Caco-2 (cell line): ENCODE results near the gene SRSF10. TPM values are rescaled to one million over a fixed set of nuclear protein-coding genes. Genes with fewer than 3 reads are reported as not detected.
A peak's percentile ranks its signal among the peaks of the same experiment; 100 is the strongest.

Experiments
- BruUV-seq: library from RNA; stranded (reverse); fragments of 400-500 nt; replicated peaks from 2 replicates; lab custom pipeline; 2021; lab: Mats Ljungman, UMichigan
- CTCF ChIA-PET: fragments of 300-600 bp; sonication (Branson Sonifier 250); formaldehyde crosslinking; loops from one replicate; lab custom pipeline; 2022; ENCODE audit warnings: antibody characterized with exemption; lab: Charles Lee
- POLR2A ChIA-PET: fragments of 300-600 bp; sonication (Branson Sonifier 250); formaldehyde crosslinking; loops from one replicate; lab custom pipeline; 2022; ENCODE audit warnings: antibody characterized with exemption; lab: Charles Lee
- DNase-seq, 2 experiments: peaks; one replicate each; pipeline versions ENCODE4 v3.0.0 to v3.0.0-alpha.2; 2020 to 2022
- H3K27me3 ChIP-seq: replicated peaks from 2 replicates; pipeline ENCODE4 v1.6.0; 2011; ENCODE audit warnings: low read length; ENCODE audit not compliant: control insufficient read depth, insufficient read depth
- H3K36me3 ChIP-seq: 2 replicates; pipeline ENCODE4 v1.5.1; 2011; ENCODE audit warnings: low read length; ENCODE audit not compliant: control insufficient read depth, insufficient read depth
- H3K4me1 ChIP-seq: fragments of 250-450 bp; sonication (Bioruptor Pico); 2 replicates; pipeline ENCODE4 v1.5.1; 2020; ENCODE audit warnings: mild to moderate bottlenecking
- H3K4me3 ChIP-seq: 2 replicates; pipeline ENCODE4 v1.5.1; 2011; ENCODE audit warnings: low read depth, mild to moderate bottlenecking, control low read depth, low read length
- H3K9me3 ChIP-seq: fragments of 250-450 bp; sonication (Bioruptor Pico); 2 replicates; pipeline ENCODE4 v1.5.1; 2020; ENCODE audit warnings: mild to moderate bottlenecking, moderate library complexity
- H3K27ac Mint-ChIP-seq: one replicate; pipeline ENCODE4 v1.8.0; 2022; ENCODE audit warnings: mixed read lengths; ENCODE audit not compliant: unreplicated experiment
- H3K27me3 Mint-ChIP-seq: one replicate; pipeline ENCODE4 v1.8.0; 2022; ENCODE audit warnings: mixed read lengths; ENCODE audit not compliant: insufficient read depth, unreplicated experiment
- H3K36me3 Mint-ChIP-seq: one replicate; pipeline ENCODE4 v1.8.0; 2022; ENCODE audit warnings: mild to moderate bottlenecking, mixed read lengths; ENCODE audit not compliant: insufficient read depth, unreplicated experiment
- H3K4me1 Mint-ChIP-seq: one replicate; pipeline ENCODE4 v1.8.0; 2022; ENCODE audit warnings: low read depth, mixed read lengths; ENCODE audit not compliant: unreplicated experiment
- H3K4me3 Mint-ChIP-seq: one replicate; pipeline ENCODE4 v1.8.0; 2022; ENCODE audit warnings: mild to moderate bottlenecking, moderate library complexity, mixed read lengths; ENCODE audit not compliant: unreplicated experiment
- H3K9me3 Mint-ChIP-seq: one replicate; pipeline ENCODE4 v1.8.0; 2022; ENCODE audit warnings: mixed read lengths; ENCODE audit not compliant: unreplicated experiment
- intact Hi-C: fragments of 100-400 bp; cut with micrococcal nuclease; formaldehyde crosslinking; loops from one replicate; pipeline ENCODE4 v1.10.0; 2022; ENCODE audit not compliant: unreplicated experiment
- total RNA-seq: library from RNA; stranded (reverse); gene quantifications from 2 replicates; pipeline ENCODE4 v1.2.3, GENCODE V29; 2022
- TF ChIP-seq, protein P1 (sequence below), 2 experiments: fragments of 200-600 bp in 1 of 2; IDR thresholded peaks; 1 replicate in 1 of 2; 2 replicates in 1 of 2; pipeline versions ENCODE4 v1.5.1 to v1.8.0; 2011 to 2022; ENCODE audit warnings: antibody characterized with exemption in 1 of 2, control low read depth in 1 of 2, inconsistent platforms in 1 of 2, low read depth in 1 of 2, low read length in 1 of 2, mild to moderate bottlenecking in 1 of 2, moderate library complexity in 1 of 2; ENCODE audit not compliant: insufficient read depth in 1 of 2, severe bottlenecking in 1 of 2, unreplicated experiment in 1 of 2

The SRSF10 gene
- total RNA-seq, 1 experiment from 2014 or later: 128 TPM

DNA sequence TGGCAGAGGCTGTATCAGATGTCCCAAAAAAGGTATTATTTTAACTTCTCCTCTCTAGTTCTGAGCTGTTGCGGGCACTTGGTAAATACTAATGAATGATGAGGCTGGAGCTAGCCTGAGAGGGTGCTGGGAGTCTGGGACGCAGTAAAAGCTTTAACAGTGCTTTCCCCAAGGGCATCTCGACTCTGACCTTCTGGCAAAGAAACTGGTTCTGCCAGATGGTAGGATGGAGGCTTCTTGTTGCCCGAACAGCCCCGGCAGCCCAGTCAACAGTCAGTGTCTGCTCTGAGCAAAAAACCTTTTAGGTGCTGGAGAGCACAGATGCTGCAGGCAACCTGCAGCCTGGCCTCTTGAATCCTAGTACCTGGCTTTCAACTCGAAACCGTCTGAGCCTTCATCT, 23.0 kb downstream of the SRSF10 start:
- Mint-ChIP-seq H3K27me3 (no peaks in the 10 kb centered on the region), H3K4me3 (peak overlapping the region; percentile 43), H3K27ac (no peak overlapping the region), H3K4me1 (no peaks in the 10 kb centered on the region), H3K9me3 (no peaks in the 10 kb centered on the region), H3K36me3 (peaks cover 36% of the 10 kb centered on the region)
- Histone ChIP-seq H3K27me3 (no peaks in the 10 kb centered on the region), H3K4me3 (no peak overlapping the region), H3K36me3 (no peaks in the 10 kb centered on the region), H3K4me1 (no peaks in the 10 kb centered on the region), H3K9me3 (no peaks in the 10 kb centered on the region)
- TF ChIP-seq, protein P1, sequence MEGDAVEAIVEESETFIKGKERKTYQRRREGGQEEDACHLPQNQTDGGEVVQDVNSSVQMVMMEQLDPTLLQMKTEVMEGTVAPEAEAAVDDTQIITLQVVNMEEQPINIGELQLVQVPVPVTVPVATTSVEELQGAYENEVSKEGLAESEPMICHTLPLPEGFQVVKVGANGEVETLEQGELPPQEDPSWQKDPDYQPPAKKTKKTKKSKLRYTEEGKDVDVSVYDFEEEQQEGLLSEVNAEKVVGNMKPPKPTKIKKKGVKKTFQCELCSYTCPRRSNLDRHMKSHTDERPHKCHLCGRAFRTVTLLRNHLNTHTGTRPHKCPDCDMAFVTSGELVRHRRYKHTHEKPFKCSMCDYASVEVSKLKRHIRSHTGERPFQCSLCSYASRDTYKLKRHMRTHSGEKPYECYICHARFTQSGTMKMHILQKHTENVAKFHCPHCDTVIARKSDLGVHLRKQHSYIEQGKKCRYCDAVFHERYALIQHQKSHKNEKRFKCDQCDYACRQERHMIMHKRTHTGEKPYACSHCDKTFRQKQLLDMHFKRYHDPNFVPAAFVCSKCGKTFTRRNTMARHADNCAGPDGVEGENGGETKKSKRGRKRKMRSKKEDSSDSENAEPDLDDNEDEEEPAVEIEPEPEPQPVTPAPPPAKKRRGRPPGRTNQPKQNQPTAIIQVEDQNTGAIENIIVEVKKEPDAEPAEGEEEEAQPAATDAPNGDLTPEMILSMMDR (IDR thresholded peaks at IDR 0.05; ENCODE audit: insufficient read depth in 1 of 2, low read depth in 1 of 2, low read length in 1 of 2, severe bottlenecking in 1 of 2, unreplicated experiment in 1 of 2): no peak
- BruUV-seq: no TSS peak
- intact Hi-C loops: loop anchor here (5.0 kb wide), 1 partner anchor 40 kb away; no protein-coding TSS in a partner anchor
- ChIA-PET CTCF (interaction anchor here (1.6 kb wide), 1 partner anchor 40 kb away, joined by 6 read pairs; no protein-coding TSS in a partner anchor), POLR2A (interaction anchor here (0.6 kb wide), 1 partner anchor 62 kb away, joined by 3 read pairs; no protein-coding TSS in a partner anchor)
- DNase-seq: peak; percentile 33 to 45

DNA sequence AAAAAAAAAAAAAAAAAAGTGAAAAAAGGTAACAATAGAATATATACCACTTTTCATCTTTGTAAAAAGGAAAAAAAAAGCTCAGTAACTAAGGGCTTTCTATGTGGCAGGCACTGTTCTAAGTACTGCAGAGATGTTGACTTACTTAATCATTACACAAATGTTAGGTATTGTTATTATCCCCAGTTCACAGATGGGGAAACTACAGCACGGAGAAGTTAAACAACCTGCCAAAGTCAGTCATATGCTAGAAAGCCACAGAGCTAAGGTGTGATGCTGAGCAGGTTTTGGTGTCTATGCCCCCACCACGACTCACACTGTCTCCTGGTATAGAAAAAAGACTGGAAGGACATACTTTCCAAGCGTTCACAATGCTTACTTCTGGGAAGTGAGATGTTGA, 27.1 kb downstream of the SRSF10 start:
- Mint-ChIP-seq H3K9me3 (no peaks in the 10 kb centered on the region), H3K27me3 (no peaks in the 10 kb centered on the region), H3K4me3 (no peak overlapping the region), H3K4me1 (no peaks in the 10 kb centered on the region), H3K36me3 (no peaks in the 10 kb centered on the region), H3K27ac (no peak overlapping the region)
- BruUV-seq: no TSS peak
- TF ChIP-seq, protein P1 (IDR thresholded peaks at IDR 0.05; ENCODE audit: insufficient read depth in 1 of 2, low read depth in 1 of 2, low read length in 1 of 2, severe bottlenecking in 1 of 2, unreplicated experiment in 1 of 2): no peak
- no peaks in the 10 kb centered on the region for H3K4me1 ChIP-seq
- no peak overlapping the region for H3K4me3 ChIP-seq
- no peak for DNase-seq
- H3K36me3 ChIP-seq: no peaks in the 10 kb centered on the region
- CTCF ChIA-PET: interaction anchor here (0.6 to 0.7 kb wide), 2 partner anchors 36 to 128 kb away, joined by 5 to 8 read pairs; no protein-coding TSS in a partner anchor
- H3K9me3 ChIP-seq: no peaks in the 10 kb centered on the region
- POLR2A ChIA-PET: no interaction called here
- no peaks in the 10 kb centered on the region for H3K27me3 ChIP-seq
- intact Hi-C loops: no loop called here

DNA sequence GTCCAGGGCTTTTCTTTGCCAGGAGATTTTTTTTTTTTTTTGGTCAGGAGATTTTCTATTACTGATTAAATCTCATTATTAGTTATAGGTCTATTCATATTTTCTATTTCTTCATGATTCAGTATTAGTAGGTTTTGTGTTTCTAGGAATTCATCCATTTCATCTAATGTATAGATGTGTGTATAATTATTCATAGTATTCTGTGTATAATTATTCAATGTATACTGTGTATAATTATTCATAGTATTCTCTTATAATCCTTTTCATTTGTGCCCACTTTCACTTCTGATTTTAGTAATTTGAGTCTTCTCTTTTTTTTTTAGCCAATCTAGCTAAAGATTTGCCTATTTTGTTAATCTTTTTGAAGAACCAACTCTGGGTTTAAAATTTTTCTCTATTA, 32.8 kb downstream of the SRSF10 start:
- Mint-ChIP-seq H3K4me1 (no peaks in the 10 kb centered on the region), H3K36me3 (no peaks in the 10 kb centered on the region), H3K4me3 (no peak overlapping the region), H3K9me3 (no peaks in the 10 kb centered on the region), H3K27me3 (no peaks in the 10 kb centered on the region), H3K27ac (no peak overlapping the region)
- H3K4me1 ChIP-seq: no peaks in the 10 kb centered on the region
- H3K4me3 ChIP-seq: no peak overlapping the region
- H3K36me3 ChIP-seq: no peaks in the 10 kb centered on the region
- BruUV-seq: no TSS peak
- intact Hi-C loops: no loop called here
- H3K27me3 ChIP-seq: no peaks in the 10 kb centered on the region
- H3K9me3 ChIP-seq: no peaks in the 10 kb centered on the region; the same call in 1 of the 2 replicates
- ChIA-PET CTCF (no interaction called here), POLR2A (no interaction called here)
- no peak for DNase-seq
- TF ChIP-seq, protein P1 (IDR thresholded peaks at IDR 0.05; ENCODE audit: insufficient read depth in 1 of 2, low read depth in 1 of 2, low read length in 1 of 2, severe bottlenecking in 1 of 2, unreplicated experiment in 1 of 2): no peak
